Prostate gland (tissue), 2 donors: ENCODE measurements around the gene USP1.

Source experiments
- CTCF ChIP-seq, 4 experiments: fragments of 200-600 bp in 2 of 4; fragments of 450-650 bp in 2 of 4; sonication (generic) in 2 of 4; IDR thresholded peaks; 1 replicate in 3 of 4; 2 replicates in 1 of 4; pipeline ENCODE4 v1.5.1; 2016 to 2019; ENCODE audit warnings: antibody characterized with exemption in 4 of 4, mild to moderate bottlenecking in 2 of 4, moderate library complexity in 2 of 4
- POLR2A ChIP-seq: fragments of 450-650 bp; IDR thresholded peaks from one replicate; pipeline ENCODE4 v1.6.1; 2016; ENCODE audit warnings: antibody characterized with exemption, mild to moderate bottlenecking
- POLR2AphosphoS5 ChIP-seq: sonication (generic); formaldehyde crosslinking; IDR thresholded peaks from one replicate; pipeline ENCODE4 v1.6.1; 2017; ENCODE audit warnings: antibody characterized with exemption

GRCh38 chr1:62437273-62437940, 558 bp downstream of the USP1 start:
- no peak for TF ChIP-seq CTCF (IDR thresholded peaks at IDR 0.05)
- no peak for TF ChIP-seq POLR2AphosphoS5
- TF ChIP-seq POLR2A = no peak
